ENCODE measurements around the gene HLA-A. TPM values are rescaled to one million over a fixed set of nuclear protein-coding genes. Genes with fewer than 3 reads are reported as not detected.

The HLA-A gene
- total RNA-seq, 1 donor from 2014 or later = 107 TPM

DNA sequence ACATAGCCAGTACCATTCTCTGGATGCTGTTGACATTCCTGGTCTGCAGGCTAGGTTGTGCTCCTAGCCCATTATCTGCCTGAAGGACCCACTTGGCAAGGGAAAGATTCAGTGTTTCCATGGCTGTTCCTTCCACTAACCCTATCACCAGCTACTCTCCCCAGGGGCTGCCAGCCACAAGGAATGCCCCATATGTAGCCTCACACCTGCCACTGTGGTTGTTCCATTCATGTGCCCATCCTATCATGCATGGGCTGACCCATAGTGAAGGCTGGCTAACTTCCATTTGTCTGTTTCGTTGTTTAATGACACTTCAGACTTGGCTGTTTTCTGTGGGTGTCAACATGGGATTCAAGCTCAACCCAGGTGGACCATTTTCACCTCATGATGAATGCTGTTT lies 25.6 kb upstream of the HLA-A start:
- no peak overlapping the region for H3K9ac ChIP-seq
- H3K27ac ChIP-seq = no peak overlapping the region
- H3K79me2 ChIP-seq (ENCODE audit: low read depth) = no peaks in the 10 kb centered on the region
- H3K9me3 ChIP-seq (ENCODE audit: low read depth) = no peaks in the 10 kb centered on the region
- H4K20me1 ChIP-seq (ENCODE audit: low read depth) = no peaks in the 10 kb centered on the region
- no peaks in the 10 kb centered on the region for H3K36me3 ChIP-seq
- no peaks in the 10 kb centered on the region for H3K36me3 Mint-ChIP-seq
- no peak overlapping the region for H3K4me3 Mint-ChIP-seq
- no peak overlapping the region for H2AFZ ChIP-seq (replicated peaks)
- H3K4me3 ChIP-seq = no peak overlapping the region
- DNase-seq (ENCODE audit: low spot score) = no peak
- H3K4me1 ChIP-seq = no peaks in the 10 kb centered on the region
- TF ChIP-seq EZH2phosphoT487 (IDR thresholded peaks at IDR 0.05) (no peak), EZH2 (IDR thresholded peaks at IDR 0.05) (no peak)
- TF ChIP-seq, protein P1, sequence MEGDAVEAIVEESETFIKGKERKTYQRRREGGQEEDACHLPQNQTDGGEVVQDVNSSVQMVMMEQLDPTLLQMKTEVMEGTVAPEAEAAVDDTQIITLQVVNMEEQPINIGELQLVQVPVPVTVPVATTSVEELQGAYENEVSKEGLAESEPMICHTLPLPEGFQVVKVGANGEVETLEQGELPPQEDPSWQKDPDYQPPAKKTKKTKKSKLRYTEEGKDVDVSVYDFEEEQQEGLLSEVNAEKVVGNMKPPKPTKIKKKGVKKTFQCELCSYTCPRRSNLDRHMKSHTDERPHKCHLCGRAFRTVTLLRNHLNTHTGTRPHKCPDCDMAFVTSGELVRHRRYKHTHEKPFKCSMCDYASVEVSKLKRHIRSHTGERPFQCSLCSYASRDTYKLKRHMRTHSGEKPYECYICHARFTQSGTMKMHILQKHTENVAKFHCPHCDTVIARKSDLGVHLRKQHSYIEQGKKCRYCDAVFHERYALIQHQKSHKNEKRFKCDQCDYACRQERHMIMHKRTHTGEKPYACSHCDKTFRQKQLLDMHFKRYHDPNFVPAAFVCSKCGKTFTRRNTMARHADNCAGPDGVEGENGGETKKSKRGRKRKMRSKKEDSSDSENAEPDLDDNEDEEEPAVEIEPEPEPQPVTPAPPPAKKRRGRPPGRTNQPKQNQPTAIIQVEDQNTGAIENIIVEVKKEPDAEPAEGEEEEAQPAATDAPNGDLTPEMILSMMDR (IDR thresholded peaks at IDR 0.05) = no peak
- peaks cover 8% of the 10 kb centered on the region for H3K27me3 Mint-ChIP-seq (ENCODE audit: insufficient read depth, low read depth)
- H3K27me3 ChIP-seq = peaks cover 19% of the 10 kb centered on the region
- no peaks in the 10 kb centered on the region for H3K4me1 Mint-ChIP-seq
- no peak overlapping the region for H3K27ac Mint-ChIP-seq
- no peaks in the 10 kb centered on the region for H3K9me3 Mint-ChIP-seq
- H3K4me2 ChIP-seq = no peak overlapping the region
- H3F3A ChIP-seq (ENCODE audit: low read depth) = no peaks in the 10 kb centered on the region

DNA sequence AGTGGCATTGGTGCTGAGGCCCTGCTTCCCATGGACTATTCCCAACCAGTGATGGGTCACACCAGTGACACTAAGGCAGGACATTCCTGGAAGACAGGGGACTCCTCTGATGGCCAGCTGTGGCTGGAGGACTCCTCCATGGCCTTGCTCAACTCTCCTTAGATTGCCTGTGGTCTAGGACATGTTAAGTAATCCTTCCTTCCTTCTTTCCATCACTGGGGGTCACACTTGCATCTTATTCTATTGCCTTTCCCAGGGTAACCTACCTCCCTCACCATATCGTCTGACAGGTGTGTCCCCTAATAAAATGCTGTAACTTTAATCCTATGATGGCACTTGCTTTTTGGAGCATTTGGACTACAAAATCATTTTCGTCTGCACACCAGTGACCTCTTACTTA lies 24.5 kb upstream of the HLA-A start:
- H3K4me1 Mint-ChIP-seq = no peaks in the 10 kb centered on the region
- H3K9ac ChIP-seq = no peak overlapping the region
- TF ChIP-seq EZH2 (IDR thresholded peaks at IDR 0.05) (no peak), EZH2phosphoT487 (IDR thresholded peaks at IDR 0.05) (no peak)
- TF ChIP-seq, protein P1 (IDR thresholded peaks at IDR 0.05) = no peak
- no peaks in the 10 kb centered on the region for H3K9me3 ChIP-seq (ENCODE audit: low read depth)
- H3K27me3 ChIP-seq = peaks cover 19% of the 10 kb centered on the region
- no peaks in the 10 kb centered on the region for H3K36me3 ChIP-seq
- H3K4me1 ChIP-seq = no peaks in the 10 kb centered on the region
- no peak overlapping the region for H3K4me2 ChIP-seq
- no peak overlapping the region for H2AFZ ChIP-seq (replicated peaks)
- no peaks in the 10 kb centered on the region for H3K36me3 Mint-ChIP-seq
- H3K79me2 ChIP-seq (ENCODE audit: low read depth) = no peaks in the 10 kb centered on the region
- no peak overlapping the region for H3K27ac Mint-ChIP-seq
- no peak overlapping the region for H3K4me3 ChIP-seq
- no peak overlapping the region for H3K4me3 Mint-ChIP-seq
- peaks cover 5% of the 10 kb centered on the region for H3K27me3 Mint-ChIP-seq (ENCODE audit: insufficient read depth, low read depth)
- no peaks in the 10 kb centered on the region for H4K20me1 ChIP-seq (ENCODE audit: low read depth)
- no peaks in the 10 kb centered on the region for H3K9me3 Mint-ChIP-seq
- DNase-seq (ENCODE audit: low spot score) = no peak
- H3K27ac ChIP-seq = no peak overlapping the region
- no peaks in the 10 kb centered on the region for H3F3A ChIP-seq (ENCODE audit: low read depth)

DNA sequence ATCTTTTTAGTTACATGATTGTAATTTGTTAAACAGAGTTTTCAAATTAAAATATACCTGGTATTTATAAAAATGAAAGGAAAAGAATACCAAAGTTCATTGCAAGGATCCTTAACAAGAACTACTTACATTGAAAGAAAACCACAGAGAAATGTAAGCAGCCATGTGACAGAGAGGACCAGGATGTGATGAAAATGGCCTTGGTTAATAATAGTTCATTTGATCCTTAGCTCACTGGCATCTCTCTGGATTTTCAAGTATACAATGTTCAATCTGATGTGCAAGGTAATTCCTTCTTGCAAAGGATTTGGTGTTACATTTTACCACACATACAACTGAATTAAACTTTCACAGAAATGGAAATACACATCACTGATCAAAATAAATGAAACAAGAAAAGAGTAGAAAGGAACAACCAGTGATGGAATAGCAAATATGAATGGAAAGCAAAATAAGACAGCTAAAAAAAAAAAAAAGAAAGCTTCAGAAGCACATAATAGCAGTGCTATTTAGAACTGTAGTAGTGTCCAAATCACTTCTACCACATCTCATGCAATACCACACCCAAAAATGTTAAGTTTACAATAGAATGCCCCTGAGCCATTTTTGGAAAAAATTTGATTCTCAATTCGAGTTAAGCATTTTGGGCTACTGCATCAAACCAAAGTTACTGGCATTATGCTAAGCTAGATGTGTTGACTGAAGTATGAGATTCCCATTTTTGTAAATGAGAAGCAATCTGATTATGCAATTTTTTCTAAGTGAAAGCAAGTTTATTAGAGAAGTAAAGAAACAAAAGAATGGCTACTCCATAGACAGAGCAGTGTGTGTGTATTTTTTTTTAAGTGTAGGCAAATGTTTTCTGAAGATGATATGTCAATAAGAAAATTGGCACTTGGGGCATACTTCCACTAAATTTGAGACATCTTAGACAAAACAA lies 22.6 kb upstream of the HLA-A start:
- no peak overlapping the region for H3K4me3 Mint-ChIP-seq
- H3K4me2 ChIP-seq = no peak overlapping the region
- no peak overlapping the region for H2AFZ ChIP-seq (replicated peaks)
- no peaks in the 10 kb centered on the region for H3K4me1 ChIP-seq
- no peaks in the 10 kb centered on the region for H3K9me3 Mint-ChIP-seq
- DNase-seq (ENCODE audit: low spot score) = no peak
- H3K36me3 Mint-ChIP-seq = no peaks in the 10 kb centered on the region
- no peak for TF ChIP-seq EZH2phosphoT487 (IDR thresholded peaks at IDR 0.05)
- TF ChIP-seq, protein P1 (IDR thresholded peaks at IDR 0.05) = no peak
- no peak for TF ChIP-seq EZH2 (IDR thresholded peaks at IDR 0.05)
- no peaks in the 10 kb centered on the region for H3F3A ChIP-seq (ENCODE audit: low read depth)
- no peak overlapping the region for H3K9ac ChIP-seq
- peaks cover 5% of the 10 kb centered on the region for H3K27me3 Mint-ChIP-seq (ENCODE audit: insufficient read depth, low read depth)
- H3K27me3 ChIP-seq = peaks cover 19% of the 10 kb centered on the region
- H3K9me3 ChIP-seq (ENCODE audit: low read depth) = no peaks in the 10 kb centered on the region
- H3K36me3 ChIP-seq = no peaks in the 10 kb centered on the region
- no peak overlapping the region for H3K4me3 ChIP-seq
- H3K4me1 Mint-ChIP-seq = no peaks in the 10 kb centered on the region
- H3K27ac Mint-ChIP-seq = no peak overlapping the region
- H3K79me2 ChIP-seq (ENCODE audit: low read depth) = no peaks in the 10 kb centered on the region
- no peaks in the 10 kb centered on the region for H4K20me1 ChIP-seq (ENCODE audit: low read depth)
- no peak overlapping the region for H3K27ac ChIP-seq
